IPS-NIHi11 (cell line): ENCODE data around the gene SH2B3.

Source experiments
- DNase-seq: peaks from one replicate; pipeline ENCODE4 v3.0.0; 2012; ENCODE audit warnings: mixed read lengths, low spot score

Gene SH2B3

DNA sequence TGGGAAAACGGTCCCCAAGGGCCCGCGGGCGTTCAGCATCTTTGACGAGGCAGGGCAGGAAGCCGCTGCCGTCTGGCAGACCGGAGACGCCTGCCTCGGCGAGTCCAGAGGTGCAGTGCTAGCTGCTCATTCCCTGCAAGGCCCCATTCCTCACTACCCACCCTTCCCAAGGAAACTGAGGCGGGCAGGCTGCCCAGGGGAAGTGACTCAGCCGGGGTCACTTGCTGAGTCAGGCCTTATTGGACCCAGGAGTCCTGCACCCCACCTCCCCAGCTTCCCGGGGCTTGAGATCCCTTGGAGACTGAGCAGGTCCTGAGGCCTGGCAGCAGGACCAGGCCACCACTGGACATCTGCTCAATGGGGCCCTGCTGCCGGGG lies 3.7 kb downstream of the SH2B3 start:
- no peak for DNase-seq

GRCh38 chr12:111409780-111410430 lies 4.2 kb downstream of the SH2B3 start:
- DNase-seq, result no peak

DNA sequence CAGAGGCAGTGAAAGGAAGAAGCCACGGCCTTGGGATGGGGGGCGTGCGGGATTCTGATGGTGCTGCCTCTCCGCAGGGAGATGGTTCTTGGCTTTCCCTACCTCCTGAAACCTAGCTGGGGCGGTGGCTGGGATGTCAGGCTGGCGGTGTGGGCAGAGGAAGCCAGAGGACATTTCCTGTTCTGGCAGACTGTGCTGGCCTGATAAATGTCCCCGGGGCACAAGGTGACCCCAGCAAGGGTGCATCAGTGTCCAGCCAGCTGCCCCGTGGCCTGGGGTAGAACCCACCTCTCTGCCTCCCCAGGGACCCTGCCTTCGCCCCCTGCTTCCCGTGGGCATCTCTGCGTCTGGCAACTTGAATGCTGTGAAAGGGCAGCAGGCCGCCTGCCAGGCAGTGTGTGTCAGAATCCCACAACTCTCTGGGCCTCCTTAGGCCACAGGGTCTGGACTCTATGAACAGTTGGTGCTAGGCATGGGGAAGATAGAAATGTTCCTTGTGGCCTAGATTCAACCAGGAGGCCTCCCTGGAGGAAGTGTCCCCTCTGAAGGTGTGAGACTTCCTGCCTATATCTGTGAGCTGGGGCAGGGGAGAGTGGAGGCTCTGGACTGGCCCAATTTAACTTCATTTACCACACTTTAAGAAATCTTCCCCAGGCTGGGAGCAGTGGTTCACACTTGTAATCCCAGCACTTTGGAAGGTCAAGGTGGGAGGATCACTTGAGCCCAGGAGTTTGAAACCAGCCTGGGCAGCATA lies 4.9 kb downstream of the SH2B3 start:
- no peak for DNase-seq

GRCh38 chr12:111411185-111411764 lies 5.6 kb downstream of the SH2B3 start:
- no peak for DNase-seq

- peak; percentile 74 for DNase-seq
These were observed 6.5 kb downstream of the SH2B3 start for GRCh38 chr12:111412007-111412829.

DNA sequence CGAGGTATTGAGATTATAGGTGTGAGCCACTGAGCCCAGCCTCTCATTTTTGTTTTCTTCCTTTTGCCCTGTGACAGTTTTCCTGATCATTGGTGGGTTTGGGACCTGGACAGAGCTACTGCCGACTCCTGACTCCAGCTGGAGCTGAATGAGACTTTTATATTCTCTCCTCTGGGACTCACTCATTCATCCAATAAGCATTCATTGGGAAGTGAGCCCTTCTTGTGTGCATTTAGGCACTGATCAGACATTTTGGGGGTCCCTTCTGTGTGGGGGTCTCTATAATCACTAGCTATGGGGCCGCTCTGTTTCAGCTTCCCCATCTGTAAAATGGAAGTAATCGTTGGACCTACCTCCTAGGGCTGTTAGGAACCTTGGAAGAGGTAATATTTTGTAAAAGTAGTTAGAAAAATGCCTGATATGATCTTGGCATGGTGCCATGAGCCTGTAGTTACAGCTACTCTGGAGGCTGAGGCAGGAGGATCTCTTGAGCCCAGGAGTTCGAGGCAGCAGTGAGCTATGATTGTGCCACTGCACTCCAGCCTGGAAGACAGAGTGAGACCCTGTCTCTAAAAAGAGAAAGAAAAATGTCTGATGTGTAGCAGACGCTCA lies 7.2 kb downstream of the SH2B3 start:
- no peak for DNase-seq

- no peak for DNase-seq
These were observed 7.8 kb downstream of the SH2B3 start for GRCh38 chr12:111413442-111414086.

DNA sequence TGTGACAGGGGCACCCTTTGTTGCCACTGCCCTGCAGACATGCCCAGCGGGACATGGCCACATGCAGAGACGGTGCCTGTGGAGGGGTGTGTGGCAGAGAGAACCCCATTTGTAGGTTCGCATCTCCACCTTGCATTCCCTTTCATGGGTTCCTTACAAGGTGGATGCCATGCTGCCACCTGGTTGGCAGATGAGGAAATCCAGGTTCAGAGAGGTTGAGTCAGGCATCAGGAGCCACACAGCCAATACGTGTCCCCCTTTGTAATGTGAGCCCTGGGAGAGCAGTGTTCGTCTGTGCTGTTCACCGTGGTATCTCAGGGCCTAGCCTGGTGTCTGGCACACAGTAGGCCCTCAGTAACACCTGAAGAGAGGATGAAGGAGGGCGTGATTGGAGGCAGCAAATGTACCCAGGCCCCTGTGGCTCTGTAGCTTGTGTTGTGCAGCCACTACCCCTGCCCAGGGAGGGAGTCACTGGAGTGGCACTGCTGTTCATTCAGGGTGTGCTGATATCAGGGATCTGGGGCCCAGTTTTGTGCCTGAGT lies 9.1 kb downstream of the SH2B3 start:
- no peak for DNase-seq

- no peak for DNase-seq
These were observed 11.6 kb downstream of the SH2B3 start for GRCh38 chr12:111417290-111417689.

- DNase-seq, result no peak
These were observed 12.3 kb downstream of the SH2B3 start for GRCh38 chr12:111417784-111418593.

DNA sequence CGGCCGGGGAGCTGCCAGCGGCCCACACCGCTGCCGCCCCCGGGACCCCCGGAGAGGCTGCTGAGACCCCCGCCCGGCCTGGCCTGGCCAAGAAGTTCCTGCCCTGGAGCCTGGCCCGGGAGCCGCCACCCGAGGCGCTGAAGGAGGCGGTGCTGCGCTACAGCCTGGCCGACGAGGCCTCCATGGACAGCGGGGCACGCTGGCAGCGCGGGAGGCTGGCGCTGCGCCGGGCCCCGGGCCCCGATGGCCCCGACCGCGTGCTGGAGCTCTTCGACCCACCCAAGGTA lies 12.8 kb downstream of the SH2B3 start:
- DNase-seq, result no peak

- DNase-seq, result no peak
These were observed 14.1 kb downstream of the SH2B3 start for GRCh38 chr12:111419784-111420183.

- no peak for DNase-seq
These were observed 14.8 kb downstream of the SH2B3 start for GRCh38 chr12:111420494-111420893.

GRCh38 chr12:111424189-111424792 lies 18.6 kb downstream of the SH2B3 start:
- DNase-seq, result no peak

- peak; percentile 61 for DNase-seq
These were observed 19.1 kb downstream of the SH2B3 start for GRCh38 chr12:111424793-111425251.

DNA sequence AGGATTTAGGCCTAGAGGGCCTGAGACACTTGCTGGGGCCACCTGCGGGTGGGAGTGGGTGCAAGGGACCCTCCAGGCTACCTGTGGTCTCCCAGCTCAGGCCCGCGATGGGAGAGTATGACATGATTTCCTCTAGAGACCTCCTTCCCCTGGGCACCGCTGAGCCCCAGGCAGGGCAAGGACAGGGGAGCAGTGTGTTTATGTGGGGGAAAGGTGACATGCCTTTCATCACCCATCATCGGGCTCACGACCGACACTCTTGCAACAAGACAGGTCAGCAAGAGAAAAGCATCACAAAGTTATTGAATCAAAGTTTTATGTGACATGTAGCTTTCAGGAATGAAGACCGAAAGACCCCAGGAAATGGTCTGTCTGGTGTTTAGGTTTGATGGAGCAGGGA lies 19.9 kb downstream of the SH2B3 start:
- no peak for DNase-seq

DNA sequence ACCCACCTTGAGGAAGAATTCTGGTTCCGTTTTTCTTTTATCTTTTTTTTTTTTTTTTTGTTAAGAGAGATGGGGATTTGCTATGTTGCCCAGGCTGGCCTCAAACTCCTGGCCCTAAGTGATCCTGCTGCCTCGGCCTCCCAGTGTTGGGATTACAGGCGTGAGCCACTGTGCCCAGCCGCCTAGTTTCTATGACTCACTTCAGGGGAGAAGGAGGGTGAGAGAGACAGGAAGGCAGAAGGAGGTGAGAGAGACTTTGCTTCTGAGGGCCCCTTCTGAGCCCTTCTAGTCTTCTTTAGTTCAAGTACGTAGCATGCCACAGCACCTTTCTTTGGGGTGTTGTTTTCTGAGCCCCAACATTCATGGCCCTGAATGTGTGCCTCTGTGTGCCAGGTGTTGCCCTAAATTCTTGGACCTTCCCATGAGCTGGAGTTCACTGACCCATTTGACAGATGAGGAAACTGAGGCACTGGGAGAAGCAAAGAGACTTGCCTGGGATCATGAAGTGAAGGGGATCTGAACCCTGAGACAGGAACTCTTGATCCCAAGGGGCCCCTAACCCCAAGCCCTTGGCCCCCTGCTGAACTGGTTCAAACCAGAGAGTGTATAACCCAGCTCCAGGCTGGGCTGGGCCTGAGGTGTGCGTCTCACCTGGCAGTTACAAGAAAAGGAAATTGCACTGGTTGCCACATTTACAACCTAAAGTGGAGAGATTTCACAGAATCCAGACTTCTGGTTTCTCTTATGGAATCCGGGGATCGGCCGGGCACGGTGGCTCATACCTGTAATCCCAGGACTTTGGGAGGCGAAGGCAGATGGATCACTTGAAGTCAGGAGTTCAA lies 20.8 kb downstream of the SH2B3 start:
- no peak for DNase-seq

GRCh38 chr12:111427417-111428074 lies 21.8 kb downstream of the SH2B3 start:
- DNase-seq, result no peak
